Fibroblast of pulmonary artery (primary cell): Measurements from ENCODE around the gene FAM168A.

Source experiments
- DNase-seq: peaks from one replicate; pipeline ENCODE4 v3.0.0-alpha.2; 2010; ENCODE audit warnings: low read depth
- H3K4me3 ChIP-seq: replicated peaks from 2 replicates; pipeline ENCODE4 v1.5.1; 2011; ENCODE audit warnings: low read depth, mild to moderate bottlenecking, control low read depth, low read length, moderate library complexity
- CTCF ChIP-seq: IDR thresholded peaks from 2 replicates; pipeline ENCODE4 v1.5.1; 2011; ENCODE audit warnings: mild to moderate bottlenecking, control low read depth, low read length, inconsistent platforms; ENCODE audit errors: missing control alignments

FAM168A gene

DNA sequence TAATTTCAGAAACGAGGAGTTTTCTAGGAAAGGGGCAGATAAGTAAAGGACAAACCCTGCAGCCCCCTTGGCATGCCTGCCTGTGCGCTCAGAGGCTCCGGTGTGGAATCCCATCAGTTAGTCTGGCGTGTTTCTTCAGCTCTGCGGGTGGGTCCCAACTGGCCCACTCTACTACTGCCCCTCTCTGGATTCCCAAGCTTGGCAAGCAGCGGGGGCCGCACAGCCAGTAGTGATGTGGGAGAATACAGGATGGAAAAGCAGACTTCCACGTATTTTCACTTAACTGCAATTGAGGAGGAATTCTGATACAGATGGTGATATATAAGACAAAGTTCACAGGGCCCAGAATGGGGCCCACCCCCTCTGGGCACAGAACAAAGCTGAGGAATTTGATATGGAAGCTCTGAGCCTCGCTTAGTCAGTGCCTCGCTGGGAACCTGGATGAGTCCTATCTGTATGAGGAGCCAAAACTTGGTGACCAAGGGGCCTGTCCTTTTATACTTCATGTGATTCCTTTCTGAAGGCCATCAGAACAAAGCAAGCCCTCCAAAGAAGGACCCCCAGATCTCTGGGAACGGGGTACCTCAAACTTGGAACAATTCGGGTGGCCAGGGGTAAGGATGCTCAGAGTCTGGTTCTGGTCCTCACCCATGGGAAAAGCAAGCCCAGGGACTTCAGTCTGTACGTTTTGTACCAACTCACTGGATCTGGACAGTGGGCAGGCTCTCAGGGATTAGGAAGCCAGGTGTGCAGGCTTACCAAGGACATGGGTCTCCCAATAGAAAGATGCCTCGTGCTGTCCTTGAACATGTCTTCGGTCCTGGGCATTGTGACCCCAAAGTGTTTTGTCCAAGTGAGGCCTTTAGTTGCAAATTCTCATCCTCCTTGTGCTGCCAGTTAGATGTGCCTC lies 195.7 kb downstream of the FAM168A start:
- no peak overlapping the region for H3K4me3 ChIP-seq
- TF ChIP-seq CTCF: no peak
- no peak for DNase-seq

GRCh38 chr11:73401217-73401923 lies 196.5 kb downstream of the FAM168A start:
- no peak for TF ChIP-seq CTCF
- DNase-seq: no peak
- no peak overlapping the region for H3K4me3 ChIP-seq

DNA sequence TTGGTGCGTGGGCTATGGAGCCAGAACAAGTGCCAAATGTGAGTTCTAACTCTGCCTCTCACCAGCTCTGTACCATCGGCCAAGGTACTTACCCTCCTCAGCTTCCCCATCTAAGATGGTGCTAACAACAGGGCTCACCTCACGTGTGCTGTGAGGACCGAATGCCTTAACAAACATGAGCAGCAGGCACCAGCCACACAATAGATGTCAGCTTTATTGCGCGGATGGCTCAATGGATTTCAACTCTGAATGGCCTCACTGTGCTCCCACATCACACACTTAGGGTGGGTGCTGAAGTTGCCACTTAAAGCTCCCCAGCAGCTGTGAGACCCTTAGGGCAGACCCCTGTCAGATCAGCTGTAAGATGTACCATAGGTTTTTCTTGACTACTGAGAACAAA lies 197.6 kb downstream of the FAM168A start:
- H3K4me3 ChIP-seq: no peak overlapping the region
- DNase-seq: no peak
- TF ChIP-seq CTCF: no peak

DNA sequence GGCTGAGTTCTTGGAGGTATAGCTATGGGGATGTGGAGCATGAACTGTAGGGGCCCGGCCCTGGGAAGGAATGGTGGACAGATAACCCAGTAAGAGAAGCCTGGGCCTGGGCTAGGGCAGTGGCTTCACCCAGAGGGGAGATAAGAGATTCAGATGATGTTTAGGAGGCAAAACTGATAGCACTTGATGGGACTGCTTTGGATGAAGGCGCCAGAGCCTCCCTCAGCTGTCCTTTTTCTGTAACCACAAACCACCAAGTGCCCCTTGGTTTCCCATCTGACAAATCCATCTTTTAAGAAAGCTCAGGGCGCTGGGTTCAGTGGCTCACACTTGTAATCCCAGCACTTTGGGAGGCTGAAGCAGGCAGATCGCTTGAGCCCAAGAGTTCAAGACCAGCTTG lies 198.3 kb downstream of the FAM168A start:
- no peak for TF ChIP-seq CTCF
- H3K4me3 ChIP-seq: no peak overlapping the region
- DNase-seq: no peak

GRCh38 chr11:73399159-73399590 lies 198.7 kb downstream of the FAM168A start:
- no peak for TF ChIP-seq CTCF
- no peak overlapping the region for H3K4me3 ChIP-seq
- no peak for DNase-seq

DNA sequence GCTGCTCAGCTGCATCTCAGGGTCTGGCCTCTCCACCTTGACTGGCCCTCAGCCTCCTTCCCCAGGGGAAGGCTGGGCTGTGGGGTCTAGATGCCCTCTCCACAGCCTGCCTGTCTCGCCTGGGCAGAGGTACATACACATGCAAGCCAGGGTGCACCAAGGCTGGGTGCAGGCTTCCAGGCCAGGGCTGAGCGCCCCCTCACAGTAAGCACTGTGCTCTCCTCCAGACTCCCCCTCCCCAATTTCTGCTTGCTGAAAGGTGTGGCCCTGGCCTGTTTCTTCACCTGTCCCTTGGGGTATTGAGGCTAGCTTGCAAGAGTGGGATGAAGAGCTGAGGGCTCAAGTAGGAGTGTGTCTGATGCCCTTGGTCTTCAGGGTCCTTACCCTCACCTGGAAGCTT lies 199.2 kb downstream of the FAM168A start:
- no peak for TF ChIP-seq CTCF
- no peak overlapping the region for H3K4me3 ChIP-seq
- no peak for DNase-seq
